Smooth muscle cell (in vitro differentiated cells): ENCODE measurements around the gene ABCB8. TPM values are rescaled to one million over a fixed set of nuclear protein-coding genes. Genes with fewer than 3 reads are reported as not detected.

Experiments
- DNase-seq: peaks from one replicate; lab custom pipeline; 2025; ENCODE audit not compliant: unreplicated experiment; lab: John Stamatoyannopoulos, UW
- H2AFZ ChIP-seq: fragments of 200-600 bp; sonication (generic); 2 replicates; pipeline ENCODE4 v1.6.0; 2016; ENCODE audit warnings: antibody characterized with exemption, low read depth, mild to moderate bottlenecking
- H3F3A ChIP-seq: fragments of 200-600 bp; sonication (generic); 2 replicates; pipeline ENCODE4 v1.6.0; 2017; ENCODE audit warnings: antibody characterized with exemption, low read depth
- H3K27ac ChIP-seq: fragments of 200-600 bp; sonication (generic); 2 replicates; pipeline ENCODE4 v1.5.1; 2016; ENCODE audit warnings: low read depth, mild to moderate bottlenecking
- H3K27me3 ChIP-seq: fragments of 200-600 bp; sonication (generic); 2 replicates; pipeline ENCODE4 v1.6.1; 2016; ENCODE audit warnings: low read depth, mild to moderate bottlenecking
- H3K36me3 ChIP-seq: fragments of 200-600 bp; sonication (generic); 2 replicates; pipeline ENCODE4 v1.5.1; 2016; ENCODE audit warnings: low read depth
- H3K4me1 ChIP-seq: fragments of 200-600 bp; sonication (generic); 2 replicates; pipeline ENCODE4 v1.5.1; 2016; ENCODE audit warnings: low read depth
- H3K4me2 ChIP-seq: fragments of 200-600 bp; sonication (generic); 2 replicates; pipeline ENCODE4 v1.6.0; 2016; ENCODE audit warnings: mild to moderate bottlenecking
- H3K4me3 ChIP-seq: fragments of 200-600 bp; sonication (generic); 2 replicates; pipeline ENCODE4 v1.5.1; 2016; ENCODE audit warnings: mild to moderate bottlenecking
- H3K79me2 ChIP-seq: fragments of 200-600 bp; sonication (generic); 2 replicates; pipeline ENCODE4 v1.6.0; 2016; ENCODE audit warnings: low read depth, mild to moderate bottlenecking
- H3K9ac ChIP-seq: fragments of 200-600 bp; sonication (generic); 2 replicates; pipeline ENCODE4 v1.6.0; 2016; ENCODE audit warnings: low read depth
- H3K9me3 ChIP-seq: fragments of 200-600 bp; sonication (generic); replicated peaks from 2 replicates; pipeline ENCODE4 v1.5.1; 2016; ENCODE audit warnings: low read depth
- H4K20me1 ChIP-seq: fragments of 200-600 bp; sonication (generic); 2 replicates; pipeline ENCODE4 v1.6.0; 2016; ENCODE audit warnings: low read depth
- CTCF ChIP-seq: fragments of 200-600 bp; sonication (generic); IDR thresholded peaks from 2 replicates; pipeline ENCODE4 v1.5.1; 2017; ENCODE audit warnings: borderline replicate concordance, mild to moderate bottlenecking, antibody characterized with exemption; ENCODE audit not compliant: insufficient read depth, poor library complexity, severe bottlenecking
- WGBS: methylation state at CpG from one replicate; pipeline ENCODE4 v1.1.7; 2016; ENCODE audit warnings: low lambda C conversion rate; 5-methylcytosine and 5-hydroxymethylcytosine counted together
- polyA plus RNA-seq: library from polyadenylated mRNA; unstranded; fragments of >200 nt; fragmentation: Nextera tagmentation; extraction: Ambion mirVana; gene quantifications from 2 replicates; pipeline ENCODE4 v1.2.1, GENCODE V29; 2016
- total RNA-seq: library from RNA; depleted of rRNA; stranded (reverse); fragments of >200 nt; gene quantifications from 2 replicates; pipeline ENCODE4 v1.2.3, GENCODE V29; 2014

The ABCB8 gene
- total and polyA plus RNA-seq, 2 experiments from 2014 or later, result 23.4 to 24.2 TPM

- Histone ChIP-seq H4K20me1 (no peaks in the 10 kb centered on the region), H3K9ac (no peak overlapping the region), H3K27ac (no peak overlapping the region), H3F3A (peaks cover under 1% of the 10 kb centered on the region), H3K27me3 (no peaks in the 10 kb centered on the region), H3K36me3 (no peaks in the 10 kb centered on the region), H3K4me2 (no peak overlapping the region), H3K4me1 (peaks cover 21% of the 10 kb centered on the region), H3K79me2 (no peaks in the 10 kb centered on the region), H3K4me3 (no peak overlapping the region), H3K9me3 (no peaks in the 10 kb centered on the region), H2AFZ (no peak overlapping the region)
- DNase-seq, result no peak
- no peak for TF ChIP-seq CTCF
- 88% methylated on average over 5 of the region's 5 CpGs for WGBS
These were observed 12.3 kb upstream of the ABCB8 start for GRCh38 chr7:151015967-151016366.

GRCh38 chr7:151016505-151016904, 11.7 kb upstream of the ABCB8 start:
- H3K4me1 ChIP-seq, result peaks cover 19% of the 10 kb centered on the region
- DNase-seq, result no peak
- no peak overlapping the region for H3K9ac ChIP-seq
- no peak for TF ChIP-seq CTCF
- H4K20me1 ChIP-seq, result no peaks in the 10 kb centered on the region
- H3K79me2 ChIP-seq, result no peaks in the 10 kb centered on the region
- no peak overlapping the region for H3K4me2 ChIP-seq
- H3F3A ChIP-seq, result no peaks in the 10 kb centered on the region
- H3K27ac ChIP-seq, result no peak overlapping the region
- H3K9me3 ChIP-seq, result no peaks in the 10 kb centered on the region
- no peaks in the 10 kb centered on the region for H3K27me3 ChIP-seq
- WGBS, result 94% methylated on average over 6 of the region's 8 CpGs
- H3K4me3 ChIP-seq, result no peak overlapping the region
- no peaks in the 10 kb centered on the region for H3K36me3 ChIP-seq
- H2AFZ ChIP-seq, result no peak overlapping the region

- H3K27me3 ChIP-seq, result no peaks in the 10 kb centered on the region
- WGBS, result 90% methylated on average over 15 of the region's 15 CpGs
- H3K79me2 ChIP-seq, result no peaks in the 10 kb centered on the region
- no peaks in the 10 kb centered on the region for H4K20me1 ChIP-seq
- H3K4me2 ChIP-seq, result no peak overlapping the region
- H3K4me1 ChIP-seq, result peaks cover 19% of the 10 kb centered on the region
- H3F3A ChIP-seq, result no peaks in the 10 kb centered on the region
- no peak for DNase-seq
- no peak overlapping the region for H3K9ac ChIP-seq
- no peaks in the 10 kb centered on the region for H3K36me3 ChIP-seq
- no peak for TF ChIP-seq CTCF
- H2AFZ ChIP-seq, result no peak overlapping the region
- H3K27ac ChIP-seq, result no peak overlapping the region
- no peaks in the 10 kb centered on the region for H3K9me3 ChIP-seq
- no peak overlapping the region for H3K4me3 ChIP-seq
These were observed 11.3 kb upstream of the ABCB8 start for GRCh38 chr7:151016942-151017341.

- no peaks in the 10 kb centered on the region for H3K27me3 ChIP-seq
- no peaks in the 10 kb centered on the region for H3K9me3 ChIP-seq
- no peaks in the 10 kb centered on the region for H3K79me2 ChIP-seq
- H3K27ac ChIP-seq, result no peak overlapping the region
- peak overlapping the region; percentile 45 for H3K4me3 ChIP-seq
- WGBS, result 83% methylated on average over 13 of the region's 13 CpGs
- no peak for TF ChIP-seq CTCF
- H3F3A ChIP-seq, result no peaks in the 10 kb centered on the region
- H3K36me3 ChIP-seq, result no peaks in the 10 kb centered on the region
- no peaks in the 10 kb centered on the region for H4K20me1 ChIP-seq
- H3K4me2 ChIP-seq, result peak overlapping the region; percentile 87
- H2AFZ ChIP-seq, result peak overlapping the region; percentile 73
- H3K4me1 ChIP-seq, result peaks cover 19% of the 10 kb centered on the region
- H3K9ac ChIP-seq, result no peak overlapping the region
- no peak for DNase-seq
These were observed 10.8 kb upstream of the ABCB8 start for GRCh38 chr7:151017370-151017952.
